Coronary artery (tissue), 2 donors: ENCODE data around the gene PGA4.

ENCODE experiments used
- DNase-seq: peaks from one replicate; pipeline ENCODE4 v3.0.0-alpha.2; 2017; ENCODE audit warnings: low spot score
- H3K27ac ChIP-seq, 2 donors: fragments of 200-600 bp; sonication (generic); one replicate each; pipeline ENCODE4 v1.5.1; 2016 to 2019
- H3K4me3 ChIP-seq: fragments of 200-600 bp; sonication (generic); 2 replicates; pipeline ENCODE4 v1.5.1; 2016; ENCODE audit warnings: mild to moderate bottlenecking, moderate library complexity
- TF ChIP-seq, protein P1 (sequence below): fragments of 200-600 bp; sonication (generic); IDR thresholded peaks from one replicate; pipeline ENCODE4 v1.5.1; 2019; ENCODE audit warnings: antibody characterized with exemption

PGA4 gene

DNA sequence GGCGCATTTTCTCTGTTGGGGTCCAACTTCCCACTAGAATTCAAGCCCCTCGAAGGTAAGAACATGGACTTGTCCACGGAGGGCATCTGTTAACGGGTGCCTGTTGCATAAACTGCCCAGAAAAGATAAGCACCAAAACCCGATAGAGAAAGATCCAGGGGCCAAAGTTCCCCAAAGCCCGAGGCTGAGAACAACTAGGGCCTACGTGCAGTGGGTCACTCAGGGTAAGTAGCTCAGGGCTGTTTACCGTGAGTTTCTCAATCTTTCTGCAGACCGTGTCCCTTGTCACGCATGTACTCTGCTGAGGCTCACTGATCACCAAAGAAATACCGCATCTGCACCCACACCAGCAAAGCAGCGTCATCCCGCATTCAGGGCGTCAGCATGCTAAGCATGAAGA is 43.2 kb downstream of the PGA4 start:
- no peak for DNase-seq
- TF ChIP-seq, protein P1, sequence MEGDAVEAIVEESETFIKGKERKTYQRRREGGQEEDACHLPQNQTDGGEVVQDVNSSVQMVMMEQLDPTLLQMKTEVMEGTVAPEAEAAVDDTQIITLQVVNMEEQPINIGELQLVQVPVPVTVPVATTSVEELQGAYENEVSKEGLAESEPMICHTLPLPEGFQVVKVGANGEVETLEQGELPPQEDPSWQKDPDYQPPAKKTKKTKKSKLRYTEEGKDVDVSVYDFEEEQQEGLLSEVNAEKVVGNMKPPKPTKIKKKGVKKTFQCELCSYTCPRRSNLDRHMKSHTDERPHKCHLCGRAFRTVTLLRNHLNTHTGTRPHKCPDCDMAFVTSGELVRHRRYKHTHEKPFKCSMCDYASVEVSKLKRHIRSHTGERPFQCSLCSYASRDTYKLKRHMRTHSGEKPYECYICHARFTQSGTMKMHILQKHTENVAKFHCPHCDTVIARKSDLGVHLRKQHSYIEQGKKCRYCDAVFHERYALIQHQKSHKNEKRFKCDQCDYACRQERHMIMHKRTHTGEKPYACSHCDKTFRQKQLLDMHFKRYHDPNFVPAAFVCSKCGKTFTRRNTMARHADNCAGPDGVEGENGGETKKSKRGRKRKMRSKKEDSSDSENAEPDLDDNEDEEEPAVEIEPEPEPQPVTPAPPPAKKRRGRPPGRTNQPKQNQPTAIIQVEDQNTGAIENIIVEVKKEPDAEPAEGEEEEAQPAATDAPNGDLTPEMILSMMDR = no peak
- no peak overlapping the region for H3K4me3 ChIP-seq
- no peak overlapping the region for H3K27ac ChIP-seq

DNA sequence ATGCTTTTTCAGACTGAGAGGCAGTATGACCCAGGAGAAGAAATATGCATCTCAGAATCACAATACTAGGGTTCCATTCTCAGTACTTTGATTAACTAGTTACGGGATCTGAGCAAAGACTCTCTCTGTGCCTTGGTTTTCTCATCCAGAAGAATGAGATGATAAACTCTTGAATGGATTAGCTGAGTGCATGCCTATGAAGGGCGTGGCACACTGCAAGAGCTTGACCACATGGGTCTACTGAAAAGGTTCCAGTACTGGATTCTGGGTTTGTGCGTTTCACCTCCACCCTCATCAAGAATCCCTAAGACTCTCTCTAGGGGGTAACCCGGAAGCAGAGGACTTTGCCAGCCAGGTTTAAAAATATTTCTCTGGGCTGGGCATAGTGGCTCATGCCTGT is 44.5 kb downstream of the PGA4 start:
- Histone ChIP-seq H3K4me3 (no peak overlapping the region), H3K27ac (no peak overlapping the region)
- TF ChIP-seq, protein P1 = no peak
- DNase-seq = no peak

DNA sequence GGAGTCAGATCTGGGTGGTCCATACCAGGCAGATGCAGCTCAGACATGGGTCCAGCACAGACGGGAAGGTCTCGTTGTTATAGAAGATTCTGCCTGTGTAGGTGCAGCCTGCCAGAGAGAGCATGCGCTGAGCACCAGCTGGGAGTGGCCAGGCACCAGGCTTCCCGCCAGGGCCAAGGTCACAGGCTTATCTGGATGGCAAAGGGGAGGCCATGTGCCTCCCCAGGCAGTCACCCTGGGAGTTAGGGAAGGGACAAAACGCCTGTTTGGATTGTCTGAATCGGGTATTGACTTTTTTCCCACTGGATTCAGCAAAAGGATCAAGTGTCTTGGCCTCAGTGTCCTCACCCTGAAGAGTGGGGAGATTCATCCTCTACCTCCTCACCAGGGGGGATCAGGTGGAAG is 45.3 kb downstream of the PGA4 start:
- Histone ChIP-seq H3K27ac (no peak overlapping the region), H3K4me3 (no peak overlapping the region)
- TF ChIP-seq, protein P1 = no peak
- no peak for DNase-seq

DNA sequence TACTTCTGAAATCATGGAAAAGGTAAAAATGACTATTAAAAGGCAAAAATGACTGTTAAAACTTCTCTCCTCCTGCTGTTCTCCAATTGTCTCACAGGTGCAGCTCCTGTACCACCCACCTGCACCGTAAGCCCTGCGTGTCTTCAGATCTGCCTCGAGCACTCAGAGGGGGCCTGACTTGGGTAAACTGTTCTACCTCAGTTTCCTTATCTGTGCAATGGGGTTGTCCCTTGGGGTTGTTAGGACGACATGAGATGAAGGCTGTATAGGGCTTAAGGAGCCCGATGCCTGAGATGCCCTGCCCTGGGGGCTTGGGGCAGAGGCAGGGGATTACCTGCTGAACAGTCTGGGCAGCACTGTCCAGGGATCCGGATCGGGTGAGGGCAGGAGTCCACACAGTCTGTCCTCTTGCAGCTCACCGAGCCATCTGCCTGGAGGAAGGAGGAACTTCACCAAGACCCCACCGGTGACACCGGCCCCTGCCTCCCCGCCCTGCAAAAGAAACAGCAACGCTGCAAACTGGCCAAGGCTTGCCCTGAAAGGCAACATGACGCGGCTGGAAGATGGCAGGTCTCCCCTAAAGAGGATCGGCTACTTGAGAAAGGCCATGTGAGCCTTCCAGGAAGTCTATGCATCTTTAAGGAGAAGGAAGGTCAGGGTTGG is 46.6 kb downstream of the PGA4 start:
- Histone ChIP-seq H3K27ac (no peak overlapping the region), H3K4me3 (no peak overlapping the region)
- no peak for DNase-seq
- TF ChIP-seq, protein P1 = no peak

DNA sequence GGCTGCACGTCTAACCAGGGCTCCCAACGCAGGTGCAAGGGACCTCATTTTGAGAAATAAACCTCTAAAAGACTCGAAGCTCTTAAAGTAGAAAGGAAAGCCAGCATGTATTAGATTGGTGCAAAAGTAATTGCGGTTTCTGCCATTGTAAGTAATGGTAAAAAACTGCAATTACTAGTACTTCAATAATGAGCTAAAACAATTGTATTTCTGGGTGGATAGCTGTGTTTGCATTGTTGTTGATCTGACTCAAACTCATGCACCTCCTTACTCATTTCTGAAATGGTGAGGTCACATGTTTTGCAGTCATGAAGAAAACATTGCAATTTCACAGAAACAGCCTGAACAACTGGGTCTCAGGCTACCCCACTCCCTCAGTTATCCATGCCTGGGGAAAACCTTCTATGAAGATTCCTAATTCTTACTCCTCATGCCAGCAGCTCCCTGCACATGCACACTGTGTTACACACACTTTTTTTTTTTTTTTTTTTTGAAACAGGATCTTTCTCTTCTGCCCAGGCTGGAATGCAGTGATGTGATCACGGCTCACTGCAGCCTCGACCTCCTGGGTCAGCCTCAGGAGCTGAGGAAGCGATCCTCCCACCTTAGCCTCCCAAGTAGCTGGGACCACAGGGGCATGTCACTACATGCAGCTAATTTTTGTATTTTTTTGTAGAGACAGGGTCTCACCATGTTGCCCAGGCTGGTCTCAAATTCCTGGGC is 48.4 kb downstream of the PGA4 start:
- Histone ChIP-seq H3K4me3 (no peak overlapping the region), H3K27ac (no peak overlapping the region)
- no peak for DNase-seq
- TF ChIP-seq, protein P1 = no peak

DNA sequence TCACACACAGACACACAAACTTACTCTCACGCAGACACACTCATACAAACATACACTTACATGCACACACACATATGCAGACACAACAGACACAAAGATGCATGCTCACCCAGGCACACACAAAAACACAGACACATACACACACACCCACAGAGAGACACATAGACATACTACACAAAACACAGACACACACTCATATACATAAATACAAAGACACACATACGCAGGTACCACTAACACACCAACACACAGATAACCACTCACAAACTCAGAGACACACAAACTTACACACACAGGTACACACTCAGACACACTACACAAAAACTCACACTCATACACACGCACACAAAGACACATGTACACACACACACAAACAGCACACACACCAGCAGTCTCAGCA is 50.6 kb downstream of the PGA4 start:
- DNase-seq = no peak
- no peak overlapping the region for H3K27ac ChIP-seq
- TF ChIP-seq, protein P1 = no peak

More for the DNA sequence above, 50.6 kb downstream of the PGA4 start:
- no peak overlapping the region for H3K4me3 ChIP-seq
